K562 (cell line): Measurements from ENCODE around the gene UVRAG. TPM values are rescaled to one million over a fixed set of nuclear protein-coding genes. Genes with fewer than 3 reads are reported as not detected.

Experiments used
- ATAC-seq: fragments of 200-7000 bp; cut with Tn5 transposase; 3 replicates; pipeline ENCODE4 v1.9.1; 2020; ENCODE audit warnings: moderate library complexity
- BruUV-seq: library from RNA; stranded (reverse); fragments of 400-500 nt; replicated peaks from 2 replicates; lab custom pipeline; 2021; lab: Mats Ljungman, UMichigan
- CTCF ChIA-PET: fragments of 300-600 bp; formaldehyde crosslinking; extraction: SDS; loops from one replicate; lab custom pipeline; 2021; ENCODE audit warnings: low intra/inter-chr PET ratio; lab: Yijun Ruan, JAX
- POLR2A ChIA-PET: fragments of 300-600, 350-650 bp; sonication (Branson Sonifier 250); formaldehyde crosslinking; extraction: SDS; loops from one replicate; lab custom pipeline; 2021; ENCODE audit warnings: antibody characterized with exemption, inconsistent platforms; lab: Yijun Ruan, JAX
- DNase-seq, 4 experiments: peaks; one replicate each; pipeline versions ENCODE4 v3.0.0 to v3.0.0-alpha.2; 2011 to 2018; ENCODE audit warnings: low spot score in 3 of 4, mixed read lengths in 3 of 4; ENCODE audit errors: extremely low read depth in 1 of 4
- FAIRE-seq: peaks from 2 replicates; lab custom pipeline; 2011; peaks lifted over from hg19 to GRCh38; lab: Jason Lieb, UNC
- H2AFZ ChIP-seq: 2 replicates; pipeline ENCODE4 v1.6.0; 2011; ENCODE audit warnings: low read depth, low read length, control low read depth, inconsistent platforms
- H3K27ac ChIP-seq: fragments of 200-600 bp; 3 replicates; pipeline ENCODE4 v1.8.0; 2011; ENCODE audit warnings: low read depth, mild to moderate bottlenecking, control low read depth, inconsistent platforms, low read length, moderate library complexity, mixed read lengths; ENCODE audit errors: extremely low read depth
- H3K27me3 ChIP-seq, 2 experiments: fragments of 300-600 bp in 1 of 2; 2 replicates in 1 of 2; 3 replicates in 1 of 2; pipeline versions ENCODE4 v1.6.0 to v1.8.0; 2011; ENCODE audit warnings: inconsistent platforms in 2 of 2, low read length in 2 of 2, mild to moderate bottlenecking in 1 of 2, mixed read lengths in 1 of 2, moderate library complexity in 1 of 2; ENCODE audit not compliant: control insufficient read depth in 2 of 2, insufficient read depth in 2 of 2
- H3K36me3 ChIP-seq: fragments of 300-600 bp; 3 replicates; pipeline ENCODE4 v1.8.0; 2011; ENCODE audit warnings: mild to moderate bottlenecking, low read length, inconsistent platforms; ENCODE audit not compliant: control insufficient read depth, insufficient read depth
- H3K4me1 ChIP-seq, 2 experiments: fragments of 200-600 bp in 1 of 2; replicated peaks in 1 of 2; 2 replicates in 1 of 2; 3 replicates in 1 of 2; pipeline versions ENCODE4 v1.5.1 to v1.8.0; 2011; ENCODE audit warnings: inconsistent platforms in 2 of 2, low read length in 2 of 2, mild to moderate bottlenecking in 1 of 2, mixed read lengths in 1 of 2, moderate library complexity in 1 of 2; ENCODE audit not compliant: control insufficient read depth in 2 of 2, insufficient read depth in 2 of 2
- H3K4me2 ChIP-seq: 2 replicates; pipeline ENCODE4 v1.6.1; 2011; ENCODE audit warnings: low read length, control low read depth, inconsistent platforms, mixed read lengths; ENCODE audit not compliant: insufficient read depth
- H3K4me3 ChIP-seq: fragments of 200-600 bp; sonication (generic), shearing (Covaris generic); 2 replicates; pipeline ENCODE4 v1.5.1; 2016; ENCODE audit warnings: control low read depth, inconsistent platforms
- H3K79me2 ChIP-seq: fragments of 200-600 bp; 3 replicates; pipeline ENCODE4 v1.8.0; 2011; ENCODE audit warnings: low read length, inconsistent platforms; ENCODE audit not compliant: control insufficient read depth, insufficient read depth
- H3K9ac ChIP-seq, 2 experiments: 2 replicates each; pipeline versions ENCODE4 v1.6.0 to v1.6.1; 2011; ENCODE audit warnings: low read depth in 2 of 2, low read length in 2 of 2, control low read depth in 1 of 2, inconsistent platforms in 1 of 2, mild to moderate bottlenecking in 1 of 2, mixed read lengths in 1 of 2; ENCODE audit not compliant: insufficient read depth in 1 of 2
- H3K9me1 ChIP-seq: one replicate; pipeline ENCODE4 v1.6.0; 2011; ENCODE audit warnings: inconsistent platforms, mild to moderate bottlenecking, low read length, moderate library complexity; ENCODE audit not compliant: control insufficient read depth, insufficient read depth
- H3K9me3 ChIP-seq: replicated peaks from 2 replicates; pipeline ENCODE4 v1.5.1; 2011; ENCODE audit warnings: low read depth, low read length, inconsistent platforms; ENCODE audit not compliant: control insufficient read depth, insufficient read depth
- H4K20me1 ChIP-seq: replicated peaks from 2 replicates; pipeline ENCODE4 v1.6.1; 2011; ENCODE audit warnings: low read length, inconsistent platforms, mixed read lengths; ENCODE audit not compliant: control insufficient read depth, insufficient read depth
- E2F1 ChIP-seq: sonication (generic); formaldehyde crosslinking; IDR thresholded peaks from 2 replicates; pipeline ENCODE4 v1.8.1; 2023; ENCODE audit warnings: mild to moderate bottlenecking, missing genetic modification reagents, moderate library complexity
- EP400 ChIP-seq: fragments of 450-650 bp; IDR thresholded peaks from 2 replicates; pipeline ENCODE4 v1.6.1; 2017; ENCODE audit warnings: antibody characterized with exemption, mild to moderate bottlenecking, moderate library complexity
- HIVEP1 ChIP-seq: fragments of 250-450 bp; sonication (Bioruptor Pico); IDR thresholded peaks from 2 replicates; pipeline ENCODE4 v1.4.0; 2020; ENCODE audit warnings: mild to moderate bottlenecking
- MED1 ChIP-seq: sonication (generic); formaldehyde crosslinking; IDR thresholded peaks from 2 replicates; pipeline ENCODE4 v1.8.1; 2023; ENCODE audit warnings: missing genetic modification reagents, borderline replicate concordance
- MLLT1 ChIP-seq, 2 experiments: fragments of 450-650 bp; IDR thresholded peaks; 2 replicates each; pipeline ENCODE4 v1.6.1; 2016
- PML ChIP-seq: IDR thresholded peaks from 2 replicates; pipeline ENCODE4 v1.6.1; 2012; ENCODE audit warnings: low read length, inconsistent platforms
- RFX5 ChIP-seq: IDR thresholded peaks from 2 replicates; pipeline ENCODE4 v1.6.1; 2011; ENCODE audit warnings: low read depth, mild to moderate bottlenecking, improper control_type of control experiment, low read length
- TEAD1 ChIP-seq, 2 experiments: fragments of 450-650 bp in 1 of 2; sonication (generic) in 1 of 2; formaldehyde crosslinking; IDR thresholded peaks; 2 replicates each; pipeline versions ENCODE4 v1.4.0 to v1.8.0; 2020 to 2022; ENCODE audit warnings: mild to moderate bottlenecking in 2 of 2, missing genetic modification reagents in 1 of 2
- TRIM24 ChIP-seq, 2 experiments: fragments of 450-650 bp; IDR thresholded peaks; 2 replicates each; pipeline ENCODE4 v1.6.1; 2016
- ZFP91 ChIP-seq: sonication (generic); formaldehyde crosslinking; IDR thresholded peaks from 2 replicates; pipeline ENCODE4 v1.8.0; 2022; ENCODE audit warnings: mild to moderate bottlenecking, missing genetic modification reagents
- ZNF143 ChIP-seq: sonication (generic); formaldehyde crosslinking; IDR thresholded peaks from 2 replicates; pipeline ENCODE4 v1.9.0; 2022; ENCODE audit warnings: mild to moderate bottlenecking, missing genetic modification reagents
- ZNF592 ChIP-seq: fragments of 450-650 bp; IDR thresholded peaks from 2 replicates; pipeline ENCODE4 v1.6.1; 2017; ENCODE audit warnings: antibody characterized with exemption, mild to moderate bottlenecking
- WGBS: fragments of 100-300 bp; shearing (Covaris generic); methylation state at CpG from one replicate; pipeline ENCODE4 v1.1.6; 2016; ENCODE audit warnings: low coverage, mixed read lengths; ENCODE audit not compliant: insufficient coverage; ENCODE audit errors: missing lambda C conversion rate; 5-methylcytosine and 5-hydroxymethylcytosine counted together
- in situ Hi-C: fragments of 300-500 bp; cut with MboI; formaldehyde crosslinking; loops from 4 replicates; pipeline ENCODE4 v1.15.0; 2018; ENCODE audit warnings: inconsistent platforms, mixed read lengths
- intact Hi-C: fragments of 100-400 bp; cut with micrococcal nuclease; formaldehyde crosslinking; loops from 2 replicates; pipeline ENCODE4 v1.14.2; 2022
- polyA plus RNA-seq, 8 experiments: library from polyadenylated mRNA; depleted of rRNA in 4 of 8; stranded (reverse) in 5 of 8; unstranded in 3 of 8; fragments of >200 nt; fragmentation: Nextera tagmentation in 2 of 8; fragmentation: Illumina TruSeq in 1 of 8; extraction: Ambion mirVana in 2 of 8; extraction: Trizol in 1 of 8; gene quantifications; 2 replicates each; pipeline versions ENCODE4 v1.2.1 to v1.2.3, GENCODE V29; 2011 to 2014; ENCODE audit warnings: inconsistent platforms in 1 of 8, missing spikeins in 1 of 8
- total RNA-seq, 7 experiments: library from RNA; depleted of rRNA in 6 of 7; stranded (reverse); fragments of >200 nt in 6 of 7; fragmentation: Illumina TruSeq in 2 of 7; extraction: Trizol in 2 of 7; gene quantifications; 2 replicates each; pipeline versions ENCODE4 v1.2.1 to v1.2.3, GENCODE V29; 2011 to 2021; ENCODE audit warnings: low replicate concordance in 1 of 7

The UVRAG gene
- total and polyA plus RNA-seq, 9 of the 15 experiments (the other 6 are each of a cell fraction or from before 2014, with no cell fraction given), result 3.1 to 17.8 (median 12.4) TPM

- CTCF ChIA-PET, result no interaction called here
- no peaks in the 10 kb centered on the region for H4K20me1 ChIP-seq
- POLR2A ChIA-PET, result interaction anchor here (0.6 to 1.0 kb wide), 4 partner anchors 17 to 1375 kb away, joined by 3 read pairs; no protein-coding TSS in a partner anchor
- no peaks in the 10 kb centered on the region for H3K9me3 ChIP-seq
- FAIRE-seq, result no peak
- in situ Hi-C loops, result loop anchor here (5.0 kb wide), 1 partner anchor 58 kb away; no protein-coding TSS in a partner anchor
- H3K79me2 ChIP-seq, result no peaks in the 10 kb centered on the region
- H3K4me2 ChIP-seq, result no peak overlapping the region
- no peak overlapping the region for H3K9ac ChIP-seq
- no peaks in the 10 kb centered on the region for H3K36me3 ChIP-seq
- no peak for DNase-seq
- no peak for TF ChIP-seq MLLT1 (IDR thresholded peaks at IDR 0.05)
- no peak for TF ChIP-seq EP400
- TF ChIP-seq E2F1 (CRISPR knock-in tag), result no peak
- TF ChIP-seq HIVEP1 (CRISPR knock-in tag), result no peak
- TF ChIP-seq PML, result no peak
- TF ChIP-seq MED1 (CRISPR knock-in tag), result no peak
- TF ChIP-seq ZNF143 (CRISPR knock-in tag), result no peak
- TF ChIP-seq ZNF592, result no peak
- no peak for TF ChIP-seq ZFP91
- no peak for TF ChIP-seq TRIM24 (IDR thresholded peaks at IDR 0.05)
- no peak for TF ChIP-seq TEAD1 (CRISPR knock-in tag; IDR thresholded peaks at IDR 0.05)
- TF ChIP-seq RFX5, result no peak
- no peaks in the 10 kb centered on the region for H3K27me3 ChIP-seq
- peaks cover 4 to 18% of the 10 kb centered on the region in 2 experiments; a peak in 3 of 5 replicates for H3K4me1 ChIP-seq
- no TSS peak for BruUV-seq
- H3K27ac ChIP-seq, result no peak overlapping the region
- WGBS, result 13% methylated on average over 2 of the region's 2 CpGs
- intact Hi-C loops, result no loop called here
- H3K4me3 ChIP-seq, result no peak overlapping the region
- no peak for ATAC-seq
- H2AFZ ChIP-seq, result no peak overlapping the region
- no peaks in the 10 kb centered on the region for H3K9me1 ChIP-seq
These were observed 5.9 kb upstream of the UVRAG start for GRCh38 chr11:75809111-75809510.
